Activated CD4-positive, alpha-beta memory T cell treated with anti-CD3 and anti-CD28 coated beads, Interleukin-2, amount 10 ng/mL, durations not matched to agents 7 days and 5 days (primary cell): ENCODE results near the gene PRRX1. TPM values are rescaled to one million over a fixed set of nuclear protein-coding genes. Genes with fewer than 3 reads are reported as not detected.

Experiments
- CTCF ChIA-PET: fragments of 350-600 bp; sonication (Branson Sonifier 250); formaldehyde crosslinking; loops from one replicate; lab custom pipeline; 2021; ENCODE audit warnings: antibody characterized with exemption, inconsistent platforms; lab: Charles Lee
- POLR2A ChIA-PET: fragments of 350-600 bp; sonication (Branson Sonifier 250); formaldehyde crosslinking; loops from one replicate; lab custom pipeline; 2021; ENCODE audit warnings: antibody characterized with exemption; lab: Charles Lee
- DNase-seq: peaks from one replicate; pipeline ENCODE4 v3.0.0-alpha.2; 2020
- H3K27ac Mint-ChIP-seq: one replicate; pipeline ENCODE4 v1.8.0; 2021; ENCODE audit warnings: mild to moderate bottlenecking, mixed read lengths
- H3K27me3 Mint-ChIP-seq: one replicate; pipeline ENCODE4 v1.8.0; 2021; ENCODE audit warnings: mixed read lengths
- H3K36me3 Mint-ChIP-seq: one replicate; pipeline ENCODE4 v1.8.0; 2021; ENCODE audit warnings: low read depth, mixed read lengths
- H3K4me1 Mint-ChIP-seq: one replicate; pipeline ENCODE4 v1.8.0; 2021; ENCODE audit warnings: mixed read lengths
- H3K4me3 Mint-ChIP-seq: one replicate; pipeline ENCODE4 v1.8.0; 2021; ENCODE audit warnings: mild to moderate bottlenecking, mixed read lengths
- H3K9me3 Mint-ChIP-seq: one replicate; pipeline ENCODE4 v1.8.0; 2021; ENCODE audit warnings: mixed read lengths
- total RNA-seq, 2 experiments: library from RNA; stranded (reverse); gene quantifications; one replicate each; pipeline ENCODE4 v1.2.3, GENCODE V29; 2021

Gene PRRX1
- not detected for total RNA-seq

DNA sequence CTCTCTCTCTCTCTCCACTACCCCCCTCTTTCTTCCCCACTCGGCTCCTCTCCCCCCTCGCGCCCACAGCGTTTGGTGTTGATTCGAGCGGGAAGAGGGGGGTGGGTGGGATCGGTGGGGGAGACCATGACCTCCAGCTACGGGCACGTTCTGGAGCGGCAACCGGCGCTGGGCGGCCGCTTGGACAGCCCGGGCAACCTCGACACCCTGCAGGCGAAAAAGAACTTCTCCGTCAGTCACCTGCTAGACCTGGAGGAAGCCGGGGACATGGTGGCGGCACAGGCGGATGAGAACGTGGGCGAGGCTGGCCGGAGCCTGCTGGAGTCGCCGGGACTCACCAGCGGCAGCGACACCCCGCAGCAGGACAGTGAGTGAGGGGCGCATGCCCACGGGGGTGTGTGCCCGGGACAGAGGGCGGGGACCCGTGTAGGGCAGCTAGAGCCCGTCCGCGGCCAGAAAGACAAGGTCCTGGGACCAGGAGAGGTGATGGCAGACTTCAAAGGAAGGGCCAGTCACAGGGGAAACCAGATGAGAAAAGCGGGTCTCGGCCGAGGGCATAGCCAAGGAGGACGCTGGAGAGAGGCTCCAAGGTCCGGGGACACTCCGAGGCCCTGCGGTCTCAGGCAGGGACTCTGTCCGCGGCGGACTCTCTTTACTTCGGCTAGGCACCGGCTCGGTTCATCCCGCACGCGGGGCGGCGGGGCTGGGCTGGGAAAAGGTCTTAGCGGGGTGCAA lies at the start of gene PRRX1:
Gene PRRX1, plus strand, starts transcription at position 39 of the 735 bp plus-strand sequence. Its CDS starts 88 bp downstream, at position 127.
- Mint-ChIP-seq H3K9me3 (no peaks in the 10 kb centered on the region), H3K4me1 (peaks cover 28% of the 10 kb centered on the region), H3K27me3 (peaks cover 89% of the 10 kb centered on the region), H3K27ac (no peak within 1 kb of the TSS), H3K4me3 (no peak within 1 kb of the TSS), H3K36me3 (peaks cover 3% of the 10 kb centered on the region)
- DNase-seq, result no peak
- CTCF ChIA-PET, result no interaction called here
- POLR2A ChIA-PET, result no interaction called here

DNA sequence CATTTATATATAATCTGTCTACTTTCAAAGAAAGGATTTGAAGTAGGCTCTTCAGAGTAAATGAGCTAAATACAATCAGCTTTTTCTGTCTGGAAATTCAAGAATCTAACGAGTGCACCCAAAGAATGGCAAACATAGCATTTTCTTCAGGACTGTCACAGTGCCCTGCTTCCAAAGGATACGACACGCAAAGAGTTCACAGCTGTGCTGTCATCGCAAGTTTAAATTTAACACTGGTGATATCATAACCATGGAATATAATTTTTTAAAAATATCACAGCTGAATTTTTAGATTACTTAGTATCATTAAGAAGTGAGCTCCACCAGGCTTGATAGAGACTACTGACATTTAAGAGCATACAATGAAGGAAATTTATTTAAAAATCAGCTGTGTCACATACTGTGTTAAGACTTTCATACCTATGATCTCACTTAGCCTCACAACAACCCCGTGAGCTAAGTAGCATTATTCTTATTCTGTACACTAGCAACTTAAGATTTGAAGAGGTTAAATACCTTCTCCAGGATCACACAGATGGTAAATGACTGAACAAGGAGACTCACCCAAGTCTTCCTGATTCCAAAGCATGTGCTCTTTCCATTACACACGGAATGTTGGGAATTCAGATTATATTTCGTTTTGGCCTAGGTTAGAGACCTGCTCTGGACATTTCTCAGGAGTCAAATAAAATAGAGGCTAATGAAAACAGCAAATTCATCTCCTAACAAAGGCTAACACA lies 46.2 kb upstream of the PRRX1 start:
- no peak overlapping the region for H3K4me3 Mint-ChIP-seq
- no peaks in the 10 kb centered on the region for H3K36me3 Mint-ChIP-seq
- POLR2A ChIA-PET, result no interaction called here
- no peak overlapping the region for H3K27ac Mint-ChIP-seq
- no peaks in the 10 kb centered on the region for H3K4me1 Mint-ChIP-seq
- H3K27me3 Mint-ChIP-seq, result peaks cover 6% of the 10 kb centered on the region
- CTCF ChIA-PET, result no interaction called here
- no peaks in the 10 kb centered on the region for H3K9me3 Mint-ChIP-seq
- no peak for DNase-seq

DNA sequence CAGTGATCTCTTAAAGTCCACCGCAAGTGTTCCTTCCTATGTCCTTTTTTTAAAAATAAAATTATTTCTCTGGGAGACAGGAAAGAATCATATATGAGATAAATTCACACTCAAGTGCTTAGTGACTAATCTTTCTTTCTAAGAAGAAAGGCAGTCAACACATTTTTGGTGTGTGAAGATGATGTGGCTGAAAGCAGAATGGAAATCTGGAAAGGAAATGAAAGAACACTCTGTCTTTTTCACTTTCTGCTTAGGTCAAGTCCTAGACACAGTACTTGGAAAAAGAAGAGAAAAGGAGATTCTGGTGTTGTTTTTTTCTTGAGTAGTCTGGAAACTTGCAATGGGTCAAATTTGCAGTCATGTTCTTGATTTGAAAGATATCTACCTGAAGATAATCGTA lies 45.5 kb upstream of the PRRX1 start:
- H3K27ac Mint-ChIP-seq, result no peak overlapping the region
- no peaks in the 10 kb centered on the region for H3K4me1 Mint-ChIP-seq
- no peak overlapping the region for H3K4me3 Mint-ChIP-seq
- POLR2A ChIA-PET, result no interaction called here
- H3K36me3 Mint-ChIP-seq, result no peaks in the 10 kb centered on the region
- CTCF ChIA-PET, result no interaction called here
- H3K27me3 Mint-ChIP-seq, result peaks cover 2% of the 10 kb centered on the region
- no peaks in the 10 kb centered on the region for H3K9me3 Mint-ChIP-seq
- no peak for DNase-seq

DNA sequence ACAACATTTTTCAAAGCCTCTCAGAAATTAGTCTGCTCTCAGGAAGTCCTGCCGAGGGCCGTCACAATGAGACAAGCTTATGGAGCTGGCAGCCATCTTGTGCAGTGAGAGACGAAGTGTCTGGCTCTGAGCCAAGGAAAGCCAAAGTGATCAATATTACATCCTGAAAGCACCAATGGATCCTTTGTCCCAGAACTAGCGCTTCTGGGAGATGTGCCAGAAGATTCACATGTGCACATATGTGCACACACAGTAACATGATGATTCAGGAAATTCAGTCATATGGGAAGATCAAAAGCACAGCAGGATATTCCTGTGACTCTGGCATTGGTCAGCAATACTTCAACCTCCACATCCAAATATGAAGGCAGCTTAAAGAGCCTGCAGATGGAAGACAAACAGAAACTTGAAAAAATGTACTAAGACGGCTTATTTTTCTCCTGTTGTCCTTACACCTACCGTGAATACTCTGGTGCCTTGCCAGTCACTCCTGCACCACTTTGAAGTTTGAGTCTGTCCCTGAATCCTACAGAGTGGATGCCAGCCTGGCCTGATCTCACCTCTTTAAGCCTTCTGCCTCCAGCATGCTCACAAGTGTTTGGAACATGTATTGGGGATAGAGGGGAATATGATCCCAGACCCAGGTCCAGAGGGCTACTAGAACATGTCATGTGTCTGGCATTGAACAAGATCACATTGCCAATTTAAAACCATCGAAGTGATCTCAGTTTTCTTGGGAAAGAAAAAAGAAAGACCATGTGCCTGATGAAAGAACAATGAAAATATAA lies 44.5 kb upstream of the PRRX1 start:
- Mint-ChIP-seq H3K27ac (no peak overlapping the region), H3K27me3 (peaks cover 2% of the 10 kb centered on the region), H3K36me3 (no peaks in the 10 kb centered on the region), H3K9me3 (no peaks in the 10 kb centered on the region), H3K4me3 (no peak overlapping the region), H3K4me1 (no peaks in the 10 kb centered on the region)
- ChIA-PET POLR2A (no interaction called here), CTCF (no interaction called here)
- no peak for DNase-seq

DNA sequence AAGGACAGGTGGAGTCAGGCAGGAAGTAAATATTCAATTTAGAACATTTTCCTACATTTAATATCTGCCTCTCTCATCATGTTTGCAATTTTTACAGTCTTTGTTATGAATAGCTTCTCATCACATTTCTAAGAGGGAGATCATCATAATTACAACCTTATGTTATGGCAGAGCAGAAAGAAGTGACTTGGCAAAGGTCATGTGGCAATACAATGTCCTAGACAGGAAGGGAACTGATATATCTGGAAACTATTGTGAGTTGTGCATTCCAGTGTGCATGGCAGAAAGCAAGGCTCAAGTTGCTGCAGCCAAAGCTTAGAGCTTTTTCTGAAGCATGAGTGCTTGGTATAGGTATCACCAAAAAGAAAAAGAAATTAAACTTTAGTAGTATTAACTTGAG lies 43.8 kb upstream of the PRRX1 start:
- H3K4me1 Mint-ChIP-seq, result no peaks in the 10 kb centered on the region
- H3K36me3 Mint-ChIP-seq, result no peaks in the 10 kb centered on the region
- DNase-seq, result no peak
- no peak overlapping the region for H3K4me3 Mint-ChIP-seq
- ChIA-PET POLR2A (no interaction called here), CTCF (no interaction called here)
- H3K27me3 Mint-ChIP-seq, result peaks cover 5% of the 10 kb centered on the region
- H3K27ac Mint-ChIP-seq, result no peak overlapping the region
- no peaks in the 10 kb centered on the region for H3K9me3 Mint-ChIP-seq

DNA sequence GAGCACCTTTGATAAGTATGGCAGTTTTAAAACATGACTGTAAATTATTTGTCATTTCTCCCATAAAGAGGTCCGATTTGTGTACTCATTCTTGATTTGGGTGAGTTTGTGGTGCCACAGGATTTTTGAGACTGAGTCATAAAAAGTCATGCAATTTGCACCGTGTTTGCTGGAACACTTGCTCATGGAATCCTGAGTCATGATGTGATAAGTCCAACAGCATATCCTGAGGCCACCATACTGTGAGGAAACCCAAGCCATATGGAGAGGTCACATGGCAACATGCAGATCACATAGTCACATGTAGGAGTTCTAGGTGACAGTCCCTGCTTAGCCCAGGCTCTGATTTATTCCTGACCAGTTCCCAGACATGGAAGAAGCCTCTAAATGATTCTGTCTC lies 40.8 kb upstream of the PRRX1 start:
- ChIA-PET CTCF (no interaction called here), POLR2A (no interaction called here)
- Mint-ChIP-seq H3K9me3 (no peaks in the 10 kb centered on the region), H3K4me1 (no peaks in the 10 kb centered on the region), H3K4me3 (no peak overlapping the region), H3K27ac (no peak overlapping the region), H3K36me3 (no peaks in the 10 kb centered on the region), H3K27me3 (peaks cover 5% of the 10 kb centered on the region)
- no peak for DNase-seq

DNA sequence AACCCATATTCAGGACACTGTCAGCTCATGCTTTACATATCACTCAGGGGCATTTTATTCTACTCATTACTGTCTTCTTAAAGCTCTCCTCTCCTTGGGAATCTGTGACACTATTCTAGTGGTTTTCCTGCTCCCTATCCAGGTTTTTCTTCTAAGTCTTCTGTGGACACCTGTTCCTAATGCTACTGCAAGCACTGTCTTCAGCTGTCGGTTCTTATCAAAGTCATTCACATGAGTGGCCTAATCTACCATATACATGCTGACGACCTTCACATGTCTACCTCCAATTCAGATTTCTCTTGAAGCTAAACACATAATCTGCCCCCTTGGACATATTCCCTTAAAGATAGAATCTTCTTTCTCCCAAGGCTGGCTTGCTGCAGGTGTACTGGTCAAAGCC lies 39.8 kb upstream of the PRRX1 start:
- no peak overlapping the region for H3K4me3 Mint-ChIP-seq
- ChIA-PET CTCF (no interaction called here), POLR2A (no interaction called here)
- H3K9me3 Mint-ChIP-seq, result no peaks in the 10 kb centered on the region
- peaks cover 5% of the 10 kb centered on the region for H3K27me3 Mint-ChIP-seq
- no peak overlapping the region for H3K27ac Mint-ChIP-seq
- no peaks in the 10 kb centered on the region for H3K4me1 Mint-ChIP-seq
- no peak for DNase-seq
- no peaks in the 10 kb centered on the region for H3K36me3 Mint-ChIP-seq

DNA sequence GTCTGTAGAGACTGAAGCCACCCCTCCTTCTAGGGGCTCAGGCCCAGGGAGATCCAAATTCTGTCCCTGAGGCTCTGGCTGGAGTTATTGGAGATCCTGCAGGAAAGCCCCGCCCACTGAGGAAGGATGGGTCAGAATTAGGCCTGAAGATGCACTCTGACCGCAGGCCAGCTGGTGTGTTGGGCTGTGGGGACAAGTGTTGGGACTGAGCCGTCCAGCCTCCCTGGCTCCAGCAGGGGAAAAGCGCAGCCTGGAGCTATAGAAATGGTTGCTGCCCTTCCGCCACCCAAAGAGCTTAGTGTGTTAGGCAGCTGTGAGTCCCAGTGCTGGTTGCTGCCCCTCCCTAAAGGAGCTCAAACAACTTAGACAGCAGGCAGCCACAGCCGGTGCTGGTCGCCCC lies 33.0 kb upstream of the PRRX1 start:
- Mint-ChIP-seq H3K36me3 (no peaks in the 10 kb centered on the region), H3K4me1 (no peaks in the 10 kb centered on the region), H3K27me3 (peaks cover 3% of the 10 kb centered on the region), H3K27ac (no peak overlapping the region), H3K4me3 (no peak overlapping the region), H3K9me3 (no peaks in the 10 kb centered on the region)
- ChIA-PET CTCF (no interaction called here), POLR2A (no interaction called here)
- DNase-seq, result no peak

DNA sequence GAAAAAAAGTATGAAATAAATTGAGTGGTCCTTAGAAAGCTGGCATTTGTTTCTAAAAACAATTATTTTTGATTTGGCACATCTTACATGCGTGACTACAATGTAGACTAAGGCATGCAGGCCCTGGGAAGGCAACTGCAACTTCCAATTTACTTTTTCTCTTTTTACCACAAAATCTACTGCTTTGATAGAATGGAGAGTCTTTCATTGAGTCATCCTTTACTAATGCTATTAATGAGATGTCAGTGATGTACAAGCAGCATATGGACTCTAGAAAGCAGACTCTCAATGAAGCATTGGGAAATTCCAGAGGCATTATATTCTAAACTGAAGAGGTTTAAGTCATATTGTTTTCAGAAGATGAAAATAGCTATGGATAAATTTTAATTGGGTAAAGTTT lies 29.6 kb upstream of the PRRX1 start:
- H3K27me3 Mint-ChIP-seq, result peaks cover 3% of the 10 kb centered on the region
- no peaks in the 10 kb centered on the region for H3K4me1 Mint-ChIP-seq
- H3K4me3 Mint-ChIP-seq, result no peak overlapping the region
- ChIA-PET CTCF (no interaction called here), POLR2A (no interaction called here)
- H3K27ac Mint-ChIP-seq, result no peak overlapping the region
- no peaks in the 10 kb centered on the region for H3K36me3 Mint-ChIP-seq
- H3K9me3 Mint-ChIP-seq, result no peaks in the 10 kb centered on the region
- DNase-seq, result no peak

DNA sequence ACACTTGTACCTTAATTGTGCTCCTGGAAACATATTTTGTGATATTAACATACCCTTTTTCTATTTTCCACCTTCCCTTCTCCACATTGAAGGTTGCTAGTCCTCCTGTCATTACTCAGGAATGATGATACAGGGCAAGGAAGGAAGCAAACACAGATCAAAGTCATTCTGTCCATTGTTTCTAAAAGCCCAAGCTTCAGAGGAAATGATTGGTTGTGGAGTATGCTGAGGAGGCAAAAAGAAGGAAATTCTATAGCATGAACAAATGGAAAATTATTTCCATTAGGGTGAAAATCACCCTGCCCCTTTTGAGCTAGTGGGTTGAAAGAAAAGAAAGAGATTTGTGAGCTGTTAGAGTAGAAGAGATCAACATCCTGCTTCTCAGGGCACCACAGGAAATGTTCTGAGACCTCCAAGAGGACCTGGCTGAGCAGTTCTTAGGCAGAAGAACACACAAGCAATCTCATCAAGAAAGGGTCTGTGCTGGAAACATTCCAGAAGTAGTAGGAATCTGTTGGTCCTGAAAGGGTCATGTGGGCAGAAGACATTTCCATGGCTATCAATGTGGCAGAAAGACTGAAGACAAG lies 29.0 kb upstream of the PRRX1 start:
- H3K36me3 Mint-ChIP-seq, result no peaks in the 10 kb centered on the region
- H3K9me3 Mint-ChIP-seq, result no peaks in the 10 kb centered on the region
- ChIA-PET POLR2A (no interaction called here), CTCF (no interaction called here)
- no peak overlapping the region for H3K27ac Mint-ChIP-seq
- no peaks in the 10 kb centered on the region for H3K4me1 Mint-ChIP-seq
- peaks cover 3% of the 10 kb centered on the region for H3K27me3 Mint-ChIP-seq
- no peak for DNase-seq
- H3K4me3 Mint-ChIP-seq, result no peak overlapping the region

DNA sequence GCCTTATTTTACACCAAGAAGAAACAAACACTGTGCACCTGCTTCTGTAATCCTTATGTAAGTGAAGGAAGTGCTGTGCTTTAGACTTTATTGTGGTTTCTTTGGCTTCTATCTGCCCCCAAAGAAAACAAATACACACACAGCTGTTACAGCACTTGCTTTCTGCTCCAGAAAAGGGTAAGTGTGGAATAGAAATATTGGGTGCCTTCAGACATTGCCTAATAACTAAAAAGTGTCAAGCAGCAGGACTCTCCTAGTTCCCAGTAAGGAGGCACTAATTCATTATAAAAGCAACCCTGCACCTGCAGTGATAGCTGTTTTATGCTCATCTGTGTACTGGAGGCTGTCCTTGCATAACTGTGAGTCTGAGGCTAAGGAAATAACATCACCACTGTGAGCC lies 23.4 kb upstream of the PRRX1 start:
- Mint-ChIP-seq H3K27ac (no peak overlapping the region), H3K4me3 (no peak overlapping the region), H3K27me3 (no peaks in the 10 kb centered on the region), H3K4me1 (no peaks in the 10 kb centered on the region), H3K9me3 (no peaks in the 10 kb centered on the region), H3K36me3 (no peaks in the 10 kb centered on the region)
- no peak for DNase-seq
- ChIA-PET CTCF (no interaction called here), POLR2A (no interaction called here)

DNA sequence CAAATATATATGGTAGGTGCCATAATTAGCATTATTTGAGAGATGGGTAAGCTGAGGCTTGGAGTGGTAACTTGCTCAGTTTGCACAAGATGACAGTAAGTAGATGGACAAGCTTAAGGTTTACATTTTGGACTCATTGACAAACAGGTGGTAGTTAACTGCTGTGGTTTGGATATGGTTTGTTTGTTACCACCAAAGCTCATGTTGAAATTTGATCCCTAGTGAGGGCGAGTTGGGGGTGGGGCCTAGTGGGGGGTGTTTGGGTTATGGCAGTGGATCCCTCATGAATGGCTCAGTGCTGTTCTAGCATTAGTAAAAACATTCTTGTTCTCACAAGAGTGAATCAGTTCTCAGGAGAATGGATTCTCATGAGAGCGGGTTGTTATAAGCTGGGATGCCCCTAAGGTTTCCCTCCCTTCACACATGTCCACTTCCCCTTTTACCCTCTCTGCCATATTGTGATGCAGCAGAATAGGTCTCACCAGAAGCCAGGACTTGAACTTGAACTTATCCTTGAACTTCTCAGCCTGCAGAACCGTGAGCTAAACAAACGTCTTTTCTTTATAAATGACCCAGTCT lies 6.6 kb upstream of the PRRX1 start:
- Mint-ChIP-seq H3K4me1 (peaks cover 4% of the 10 kb centered on the region), H3K27me3 (peaks cover 51% of the 10 kb centered on the region), H3K27ac (no peak overlapping the region), H3K4me3 (no peak overlapping the region), H3K36me3 (no peaks in the 10 kb centered on the region), H3K9me3 (no peaks in the 10 kb centered on the region)
- ChIA-PET CTCF (no interaction called here), POLR2A (no interaction called here)
- DNase-seq, result no peak
